Measurements from ENCODE around the gene CHCHD6. TPM values are rescaled to one million over a fixed set of nuclear protein-coding genes. Genes with fewer than 3 reads are reported as not detected.

The CHCHD6 gene
- total RNA-seq, 1 donor from 2014 or later: 17.1 TPM

DNA sequence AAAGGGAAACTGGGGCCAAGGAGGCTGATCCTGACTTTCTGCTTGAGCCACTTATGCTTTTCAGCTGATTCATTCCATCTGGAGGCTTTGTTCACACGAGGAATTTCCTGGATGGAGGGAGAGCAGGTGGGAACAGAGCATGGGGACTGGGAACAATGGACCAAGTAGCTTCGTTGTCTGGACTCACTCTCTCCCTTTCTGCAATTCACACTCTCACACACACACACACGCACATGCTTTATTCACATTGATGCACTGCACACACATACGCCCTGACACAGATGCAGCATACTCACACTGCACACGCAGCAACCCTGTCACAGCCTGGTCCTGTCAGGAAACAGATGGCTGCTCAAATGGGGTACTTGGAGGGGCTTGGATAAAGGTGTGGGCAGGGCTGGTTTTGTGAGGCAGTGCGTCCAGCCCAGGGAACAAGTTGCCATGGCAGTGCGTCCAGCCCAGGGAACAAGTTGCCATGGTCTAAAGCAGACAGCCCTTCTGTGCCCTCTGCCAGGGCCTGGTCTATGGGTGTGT, 19.8 kb upstream of the CHCHD6 start:
- TF ChIP-seq, protein P1, sequence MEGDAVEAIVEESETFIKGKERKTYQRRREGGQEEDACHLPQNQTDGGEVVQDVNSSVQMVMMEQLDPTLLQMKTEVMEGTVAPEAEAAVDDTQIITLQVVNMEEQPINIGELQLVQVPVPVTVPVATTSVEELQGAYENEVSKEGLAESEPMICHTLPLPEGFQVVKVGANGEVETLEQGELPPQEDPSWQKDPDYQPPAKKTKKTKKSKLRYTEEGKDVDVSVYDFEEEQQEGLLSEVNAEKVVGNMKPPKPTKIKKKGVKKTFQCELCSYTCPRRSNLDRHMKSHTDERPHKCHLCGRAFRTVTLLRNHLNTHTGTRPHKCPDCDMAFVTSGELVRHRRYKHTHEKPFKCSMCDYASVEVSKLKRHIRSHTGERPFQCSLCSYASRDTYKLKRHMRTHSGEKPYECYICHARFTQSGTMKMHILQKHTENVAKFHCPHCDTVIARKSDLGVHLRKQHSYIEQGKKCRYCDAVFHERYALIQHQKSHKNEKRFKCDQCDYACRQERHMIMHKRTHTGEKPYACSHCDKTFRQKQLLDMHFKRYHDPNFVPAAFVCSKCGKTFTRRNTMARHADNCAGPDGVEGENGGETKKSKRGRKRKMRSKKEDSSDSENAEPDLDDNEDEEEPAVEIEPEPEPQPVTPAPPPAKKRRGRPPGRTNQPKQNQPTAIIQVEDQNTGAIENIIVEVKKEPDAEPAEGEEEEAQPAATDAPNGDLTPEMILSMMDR (IDR thresholded peaks at IDR 0.05): no peak
- H3K27me3 Mint-ChIP-seq (ENCODE audit: low read depth): peaks cover 11% of the 10 kb centered on the region
- H3K4me1 Mint-ChIP-seq (ENCODE audit: low read depth): peaks cover 16% of the 10 kb centered on the region
- no peak overlapping the region for H3K4me3 Mint-ChIP-seq (ENCODE audit: unreplicated experiment)
- H3K27ac Mint-ChIP-seq (ENCODE audit: unreplicated experiment): no peak overlapping the region
- no peak for DNase-seq (ENCODE audit: low spot score)
- H3K36me3 Mint-ChIP-seq (ENCODE audit: low read depth): no peaks in the 10 kb centered on the region
- no peaks in the 10 kb centered on the region for H3K9me3 Mint-ChIP-seq (ENCODE audit: low read depth)

DNA sequence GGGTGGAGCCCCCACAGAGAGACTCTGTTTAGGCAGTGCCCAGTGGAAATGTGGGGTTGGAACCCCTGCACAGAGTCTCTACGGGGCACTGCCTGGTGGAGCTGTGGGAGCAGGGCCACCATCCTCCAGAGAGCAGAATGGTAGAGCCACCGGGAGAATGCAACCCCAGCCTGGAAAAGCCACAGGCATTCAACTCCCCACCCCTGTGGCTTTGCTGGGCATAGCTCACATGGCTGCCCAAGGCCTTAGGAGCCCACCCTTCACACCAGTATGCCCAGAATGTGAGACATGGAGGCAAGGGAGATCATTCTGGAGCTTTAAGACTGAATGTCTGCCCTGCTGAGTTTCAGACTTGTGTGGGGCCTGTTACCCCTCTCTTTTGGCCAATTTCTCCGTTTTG, 19.0 kb upstream of the CHCHD6 start:
- no peak overlapping the region for H3K4me3 Mint-ChIP-seq (ENCODE audit: unreplicated experiment)
- peaks cover 16% of the 10 kb centered on the region for H3K4me1 Mint-ChIP-seq (ENCODE audit: low read depth)
- no peak overlapping the region for H3K27ac Mint-ChIP-seq (ENCODE audit: unreplicated experiment)
- TF ChIP-seq, protein P1 (IDR thresholded peaks at IDR 0.05): no peak
- no peaks in the 10 kb centered on the region for H3K9me3 Mint-ChIP-seq (ENCODE audit: low read depth)
- H3K36me3 Mint-ChIP-seq (ENCODE audit: low read depth): no peaks in the 10 kb centered on the region
- no peak for DNase-seq (ENCODE audit: low spot score)
- H3K27me3 Mint-ChIP-seq (ENCODE audit: low read depth): peaks cover 19% of the 10 kb centered on the region

DNA sequence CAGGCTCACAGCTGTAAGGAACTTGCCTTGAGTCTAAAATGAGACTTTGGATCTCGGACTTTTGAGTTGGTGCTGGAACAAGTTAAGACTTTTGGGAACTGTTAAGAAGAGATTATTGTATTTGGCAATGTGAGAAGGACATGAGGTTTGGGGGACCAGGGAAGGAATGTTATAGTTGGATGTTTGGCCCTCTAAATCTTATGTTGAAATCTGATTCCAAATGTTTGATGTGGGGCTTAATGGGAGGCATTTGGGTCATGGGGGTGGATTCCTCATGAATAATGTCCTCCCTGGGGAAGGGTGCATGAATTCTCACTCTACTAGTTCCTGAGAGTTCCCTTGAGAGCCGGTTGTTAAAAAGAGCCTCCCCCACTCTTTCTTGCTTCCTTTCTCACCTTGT, 18.5 kb upstream of the CHCHD6 start:
- Mint-ChIP-seq H3K36me3 (ENCODE audit: low read depth) (no peaks in the 10 kb centered on the region), H3K4me3 (ENCODE audit: unreplicated experiment) (no peak overlapping the region), H3K4me1 (ENCODE audit: low read depth) (peaks cover 16% of the 10 kb centered on the region), H3K9me3 (ENCODE audit: low read depth) (no peaks in the 10 kb centered on the region), H3K27ac (ENCODE audit: unreplicated experiment) (no peak overlapping the region), H3K27me3 (ENCODE audit: low read depth) (peaks cover 24% of the 10 kb centered on the region)
- DNase-seq (ENCODE audit: low spot score): no peak
- TF ChIP-seq, protein P1 (IDR thresholded peaks at IDR 0.05): no peak

DNA sequence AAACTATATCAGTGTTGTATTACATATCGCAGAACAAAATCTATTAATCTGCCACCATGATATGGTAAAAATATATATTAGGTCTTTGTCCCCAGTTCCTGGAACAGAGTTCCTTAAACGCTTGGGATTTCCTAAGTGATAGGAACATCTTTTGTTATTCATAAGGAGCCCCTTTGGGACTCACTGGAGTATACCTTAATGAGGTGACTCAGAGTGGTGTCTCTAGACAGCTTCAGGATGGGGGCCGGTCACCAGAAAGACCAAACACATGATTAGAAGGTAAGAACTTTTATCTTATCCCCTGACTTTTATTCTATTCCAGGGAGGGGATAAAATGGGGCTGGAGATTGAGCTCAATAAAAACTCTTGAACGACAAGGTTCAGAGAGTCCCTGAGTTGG, 12.3 kb upstream of the CHCHD6 start:
- Mint-ChIP-seq H3K27ac (ENCODE audit: unreplicated experiment) (no peak overlapping the region), H3K27me3 (ENCODE audit: low read depth) (peaks cover 63% of the 10 kb centered on the region), H3K4me1 (ENCODE audit: low read depth) (no peaks in the 10 kb centered on the region), H3K36me3 (ENCODE audit: low read depth) (no peaks in the 10 kb centered on the region), H3K4me3 (ENCODE audit: unreplicated experiment) (no peak overlapping the region), H3K9me3 (ENCODE audit: low read depth) (no peaks in the 10 kb centered on the region)
- DNase-seq (ENCODE audit: low spot score): no peak
- TF ChIP-seq, protein P1 (IDR thresholded peaks at IDR 0.05): no peak

DNA sequence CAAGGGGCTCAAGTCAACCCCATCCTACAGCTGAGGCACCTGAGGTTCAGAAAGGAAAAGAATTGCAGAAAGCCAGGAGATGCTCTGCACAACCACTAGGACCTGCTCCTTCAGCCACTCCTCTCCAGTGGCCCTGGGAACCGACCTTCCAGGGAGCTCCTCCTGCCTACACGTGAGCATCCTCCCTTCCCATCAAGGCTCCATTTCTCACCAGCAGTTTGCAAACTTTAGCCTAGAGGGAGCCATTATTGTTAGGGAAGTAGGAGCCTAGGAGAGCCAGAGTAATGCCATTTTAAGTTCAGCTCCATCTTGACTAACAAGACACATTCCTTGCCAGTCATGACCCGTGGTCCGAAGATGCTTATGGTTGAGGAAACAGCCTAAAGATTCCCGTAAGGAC, 11.2 kb upstream of the CHCHD6 start:
- H3K27ac Mint-ChIP-seq (ENCODE audit: unreplicated experiment): no peak overlapping the region
- DNase-seq (ENCODE audit: low spot score): no peak
- H3K9me3 Mint-ChIP-seq (ENCODE audit: low read depth): no peaks in the 10 kb centered on the region
- no peaks in the 10 kb centered on the region for H3K36me3 Mint-ChIP-seq (ENCODE audit: low read depth)
- H3K4me3 Mint-ChIP-seq (ENCODE audit: unreplicated experiment): no peak overlapping the region
- TF ChIP-seq, protein P1 (IDR thresholded peaks at IDR 0.05): peak; percentile 37
- peaks cover 66% of the 10 kb centered on the region for H3K27me3 Mint-ChIP-seq (ENCODE audit: low read depth)
- H3K4me1 Mint-ChIP-seq (ENCODE audit: low read depth): no peaks in the 10 kb centered on the region

Measured in chondrocyte (in vitro differentiated cells).